Fibroblast of gingiva (primary cell): ENCODE results near the gene UBE3D.
"Not testable (repeated sequence)": the region's sequence is repeated elsewhere in the genome, so short reads cannot be mapped to it uniquely, and the experiment has no call there.

ENCODE experiments used
- DNase-seq: peaks from one replicate; pipeline ENCODE4 v3.0.0-alpha.2; 2011; ENCODE audit warnings: low read depth

The UBE3D gene

DNA sequence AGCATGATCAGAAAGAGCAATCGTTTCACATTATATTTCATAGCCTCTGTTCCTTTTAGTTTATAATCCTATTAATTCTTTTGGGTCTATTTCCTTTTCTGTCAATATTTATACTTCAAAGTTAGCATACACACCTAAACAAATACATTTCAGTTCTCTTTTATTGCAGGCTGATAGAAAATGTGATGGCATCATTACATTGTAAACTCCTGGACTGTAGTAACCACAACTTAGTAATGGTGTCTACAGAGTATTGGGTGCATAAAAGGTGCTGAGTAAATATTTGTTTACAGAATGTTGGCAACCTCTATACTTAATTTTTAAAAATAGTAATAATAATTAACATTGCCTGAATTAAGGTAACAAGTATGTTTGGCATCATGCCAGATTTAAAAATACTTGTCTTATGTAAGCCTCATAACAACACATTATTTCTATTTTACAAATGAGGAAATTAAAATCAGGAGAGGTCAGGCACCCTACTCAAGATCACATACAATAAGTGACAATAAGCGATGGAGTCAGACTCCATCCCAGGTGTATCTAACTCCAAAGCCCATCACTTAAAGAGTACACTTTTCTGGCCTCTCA, 195.0 kb downstream of the UBE3D start:
- DNase-seq: no peak

DNA sequence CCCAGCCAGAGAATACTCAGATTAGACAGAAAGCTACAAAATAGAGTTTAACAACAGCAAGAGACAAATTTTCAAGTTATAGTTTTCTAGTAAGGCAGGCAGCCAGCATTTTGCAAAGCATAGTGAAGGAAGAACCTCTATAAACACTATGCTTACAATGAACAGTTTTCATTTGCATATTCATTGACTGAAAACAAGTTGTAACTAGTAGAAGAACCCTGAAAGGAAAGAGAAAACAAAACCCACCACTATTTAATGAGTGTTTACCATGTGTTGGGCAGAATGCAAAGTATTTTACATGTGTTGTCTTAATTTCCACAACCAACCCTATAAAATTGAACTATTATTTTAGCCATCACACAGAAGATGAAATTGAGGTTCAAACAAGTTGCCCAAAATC, 196.1 kb downstream of the UBE3D start:
- DNase-seq: no peak

DNA sequence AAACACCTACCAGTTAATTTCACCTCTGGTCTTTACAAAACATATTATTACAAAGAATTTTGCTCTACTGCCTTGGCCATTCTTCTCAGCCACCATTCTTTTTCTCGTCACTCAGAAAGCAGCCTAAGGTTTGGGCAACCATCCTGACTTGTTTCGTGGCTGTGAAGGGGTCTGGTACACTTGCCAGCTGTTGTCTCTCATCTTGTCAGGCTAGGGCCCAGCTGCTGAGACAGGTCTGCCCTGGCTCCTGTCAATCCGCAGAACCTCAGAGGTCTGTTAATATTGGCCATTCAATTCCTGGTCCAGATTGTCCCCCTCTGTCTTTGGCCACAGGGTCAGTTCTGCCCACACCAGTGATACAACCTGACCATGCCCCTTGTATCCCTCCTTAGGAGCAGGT, 197.7 kb downstream of the UBE3D start:
- DNase-seq: no peak

DNA sequence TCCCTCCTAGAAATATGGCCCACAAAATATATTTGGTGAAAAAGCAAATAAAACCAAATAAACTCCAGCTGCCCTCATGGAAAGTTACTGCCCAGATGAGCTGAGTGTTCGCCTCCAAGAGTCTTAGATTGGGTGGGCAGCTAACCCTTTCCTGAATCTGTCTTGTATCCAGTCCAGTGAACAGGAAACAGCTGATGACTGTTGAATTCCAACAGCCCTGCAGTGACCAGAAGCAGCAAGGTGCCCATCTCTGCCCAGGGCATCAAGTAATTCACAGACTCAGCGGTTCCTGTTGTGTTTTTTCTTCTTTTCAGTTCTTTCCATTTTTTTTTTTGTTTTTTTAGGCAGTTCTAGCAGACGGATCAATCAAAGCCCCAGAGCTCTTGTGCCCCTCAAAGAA, 199.2 kb downstream of the UBE3D start:
- no peak for DNase-seq

DNA sequence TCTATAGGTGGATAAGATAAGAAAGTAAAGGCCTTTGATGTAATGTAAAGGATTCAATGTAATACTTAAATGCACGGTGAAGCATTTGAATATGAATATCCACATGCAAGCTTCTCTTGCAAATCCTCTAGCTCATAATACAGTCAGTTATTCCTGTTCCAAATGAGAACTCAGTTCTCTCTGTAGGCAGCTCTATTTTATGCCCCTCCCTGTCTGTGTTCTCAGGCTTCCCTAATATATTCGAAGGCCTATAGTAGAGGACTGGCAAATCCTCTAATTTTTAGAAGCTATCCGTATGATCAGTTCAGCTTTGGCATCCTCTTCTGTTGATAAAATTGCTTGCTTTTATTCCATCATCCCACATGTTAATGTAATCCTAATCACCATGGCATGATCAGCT, 200.2 kb downstream of the UBE3D start:
- no peak for DNase-seq

DNA sequence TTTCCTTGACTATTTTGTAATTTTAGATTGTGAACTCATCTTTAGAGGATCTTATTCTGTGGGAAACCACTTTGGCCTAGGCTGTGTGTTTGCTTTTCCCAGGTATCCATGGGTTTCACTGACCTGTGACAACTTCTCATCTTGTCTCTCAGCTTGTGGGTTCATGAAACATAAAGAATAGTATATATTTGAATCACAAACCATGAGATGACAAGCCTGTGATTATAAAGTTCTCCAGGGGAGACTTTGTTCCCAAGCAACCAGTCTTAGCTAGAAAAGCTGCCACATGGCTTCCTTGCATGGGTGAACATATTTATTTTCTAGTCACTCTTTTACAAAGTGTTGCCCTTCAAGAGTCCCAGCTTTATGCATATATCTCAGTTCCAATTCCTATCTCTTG, 201.9 kb downstream of the UBE3D start:
- no peak for DNase-seq

DNA sequence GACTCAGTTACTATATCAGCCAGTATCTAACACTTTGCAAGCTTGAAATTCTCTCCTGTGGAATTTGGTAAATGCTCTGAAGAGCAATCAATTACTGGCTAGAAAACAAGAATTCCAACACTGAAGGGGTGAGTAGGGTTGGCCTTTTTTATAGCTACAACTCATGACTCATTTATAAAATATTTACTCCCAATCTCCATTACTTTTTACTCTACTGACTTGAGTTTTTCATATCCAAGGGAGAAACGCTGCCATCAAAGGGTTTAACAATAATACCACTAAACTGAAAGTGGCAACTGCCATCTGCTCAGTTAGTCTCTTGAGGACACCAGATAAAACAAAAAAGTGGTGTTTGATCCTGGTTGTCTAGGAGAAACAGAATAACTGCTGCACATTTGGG, 203.1 kb downstream of the UBE3D start:
- peak; percentile 34 for DNase-seq

DNA sequence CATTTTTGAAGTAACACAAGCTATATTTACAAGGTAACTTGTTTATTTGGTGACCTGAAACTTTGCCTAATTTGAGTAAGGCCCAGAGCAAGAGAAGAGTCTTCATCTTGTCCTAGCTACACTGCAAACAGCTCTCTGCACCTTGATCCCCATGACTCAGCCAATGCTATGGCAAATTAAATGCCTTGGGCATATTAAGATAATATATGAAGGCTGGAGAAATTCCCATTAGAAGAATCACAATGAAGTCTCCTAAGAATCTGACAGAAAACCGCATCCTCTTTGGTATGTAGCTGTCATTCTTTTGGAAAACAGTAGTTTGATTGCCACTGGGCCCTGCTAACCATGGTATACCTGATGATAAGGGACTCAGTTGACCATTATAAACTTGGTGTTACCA, 204.5 kb downstream of the UBE3D start:
- DNase-seq: no peak

DNA sequence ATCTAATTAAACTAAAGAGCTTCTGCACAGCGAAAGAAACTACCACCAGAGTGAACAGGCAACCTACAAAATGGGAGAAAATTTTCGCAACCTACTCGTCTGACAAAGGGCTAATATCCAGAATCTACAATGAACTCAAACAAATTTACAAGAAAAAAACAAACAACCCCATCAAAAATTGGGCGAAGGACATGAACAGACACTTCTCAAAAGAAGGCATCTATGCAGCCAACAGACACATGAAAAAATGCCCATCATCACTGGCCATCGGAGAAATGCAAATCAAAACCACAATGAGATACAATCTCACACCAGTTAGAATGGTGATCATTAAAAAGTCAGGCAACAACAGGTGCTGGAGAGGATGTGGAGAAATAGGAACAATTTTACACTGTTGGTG, 209.6 kb downstream of the UBE3D start:
- not testable (repeated sequence) for DNase-seq

DNA sequence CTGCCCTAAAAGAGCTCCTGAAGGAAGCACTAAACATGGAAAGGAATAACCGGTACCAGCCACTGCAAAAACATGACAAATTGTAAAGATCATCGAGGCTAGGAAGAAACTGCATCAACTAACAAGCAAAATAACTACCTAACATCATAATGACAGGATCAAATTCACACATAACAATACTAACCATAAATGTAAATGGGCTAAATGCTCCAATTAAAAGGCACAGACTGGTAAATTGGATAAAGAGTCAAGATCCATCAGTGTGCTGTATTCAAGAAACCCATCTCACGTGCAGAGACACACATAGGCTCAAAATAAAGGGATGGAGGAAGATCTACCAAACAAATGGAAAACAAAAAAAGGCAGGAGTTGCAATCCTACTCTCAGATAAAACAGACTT, 212.7 kb downstream of the UBE3D start:
- DNase-seq: not testable (repeated sequence)

DNA sequence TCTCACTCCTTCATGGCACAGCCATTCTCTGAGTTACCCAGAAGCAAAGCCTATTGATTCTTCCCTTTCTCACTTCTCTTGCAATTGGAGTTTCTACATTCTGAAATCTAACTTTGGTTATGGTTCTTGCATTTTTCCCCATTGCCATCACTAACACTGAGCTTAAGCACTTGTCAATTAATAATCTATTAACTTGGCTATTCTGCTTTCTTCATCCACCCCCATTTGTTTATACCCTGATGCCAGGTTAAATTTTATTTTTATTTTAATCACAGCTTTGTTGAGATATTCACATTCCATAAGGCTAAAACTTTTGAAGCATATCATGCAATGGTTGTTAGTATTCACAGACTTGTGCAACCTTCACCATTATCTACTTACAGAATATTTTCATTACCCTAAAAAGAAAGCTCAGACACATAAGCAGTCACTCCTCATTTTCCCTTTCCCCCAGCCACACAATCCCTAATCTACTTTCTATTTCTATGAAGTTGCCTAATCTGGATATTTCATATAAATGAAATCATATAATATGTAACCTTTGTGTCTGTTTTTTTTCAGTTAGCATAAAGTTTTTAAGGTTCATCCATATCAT, 222.3 kb downstream of the UBE3D start:
- peak; percentile 43 for DNase-seq

DNA sequence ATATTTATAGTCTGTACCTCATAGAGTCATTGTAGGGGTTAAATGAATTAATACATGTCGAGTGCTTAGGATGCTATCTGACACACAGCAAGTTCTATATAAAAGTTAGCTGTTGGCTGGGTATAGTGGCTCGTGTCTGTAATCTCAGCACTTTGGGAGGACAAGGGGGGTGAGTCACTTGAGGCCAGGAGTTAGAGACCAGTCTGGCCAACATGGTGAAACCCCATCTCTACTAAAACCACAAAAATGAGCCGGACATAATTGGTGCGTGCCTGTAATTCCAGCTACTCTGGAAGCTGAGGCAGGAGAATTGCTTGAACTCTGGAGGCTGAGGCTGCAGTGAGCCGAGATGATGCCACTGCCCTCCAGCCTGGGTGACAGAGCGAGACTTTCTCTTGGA, 222.9 kb downstream of the UBE3D start:
- DNase-seq: peak; percentile 88
